Activated CD4-positive, alpha-beta memory T cell treated with anti-CD3 and anti-CD28 coated beads for 36 hours (primary cell): ENCODE results near the gene STK35. TPM values are rescaled to one million over a fixed set of nuclear protein-coding genes. Genes with fewer than 3 reads are reported as not detected.

ENCODE experiments used
- CTCF ChIA-PET: fragments of 350-600 bp; sonication (Branson Sonifier 250); formaldehyde crosslinking; loops from one replicate; lab custom pipeline; 2021; ENCODE audit warnings: antibody characterized with exemption, inconsistent platforms; lab: Charles Lee
- POLR2A ChIA-PET: fragments of 350-600 bp; sonication (Branson Sonifier 250); formaldehyde crosslinking; loops from one replicate; lab custom pipeline; 2021; ENCODE audit warnings: antibody characterized with exemption; lab: Charles Lee
- DNase-seq: peaks from one replicate; pipeline ENCODE4 v3.0.0-alpha.2; 2020
- H3K27ac Mint-ChIP-seq: one replicate; pipeline ENCODE4 v1.8.0; 2021; ENCODE audit warnings: mixed read lengths
- H3K27me3 Mint-ChIP-seq: one replicate; pipeline ENCODE4 v1.8.0; 2021; ENCODE audit warnings: mixed read lengths
- H3K36me3 Mint-ChIP-seq: one replicate; pipeline ENCODE4 v1.8.0; 2021; ENCODE audit warnings: mixed read lengths
- H3K4me1 Mint-ChIP-seq: one replicate; pipeline ENCODE4 v1.8.0; 2021; ENCODE audit warnings: low read depth, mixed read lengths
- H3K4me3 Mint-ChIP-seq: one replicate; pipeline ENCODE4 v1.8.0; 2021; ENCODE audit warnings: mild to moderate bottlenecking, mixed read lengths
- H3K9me3 Mint-ChIP-seq: one replicate; pipeline ENCODE4 v1.8.0; 2021; ENCODE audit warnings: mixed read lengths
- intact Hi-C: fragments of 100-400 bp; cut with micrococcal nuclease; formaldehyde crosslinking; loops from one replicate; pipeline ENCODE4 v1.15.1; 2023
- total RNA-seq, 2 experiments: library from RNA; stranded (reverse); gene quantifications; one replicate each; pipeline ENCODE4 v1.2.3, GENCODE V29; 2021

The STK35 gene
- total RNA-seq, 2 experiments from 2014 or later, result 18.0 to 18.1 TPM

GRCh38 chr20:2108987-2109386 lies 7.4 kb downstream of the STK35 start:
- intact Hi-C loops, result no loop called here
- no peaks in the 10 kb centered on the region for H3K9me3 Mint-ChIP-seq
- peaks cover 86% of the 10 kb centered on the region for H3K4me1 Mint-ChIP-seq
- DNase-seq, result no peak
- ChIA-PET CTCF (interaction anchor here (0.9 kb wide), 1 partner anchor 15 kb away, joined by 3 read pairs; no protein-coding TSS in a partner anchor), POLR2A (no interaction called here)
- no peak overlapping the region for H3K27ac Mint-ChIP-seq
- no peak overlapping the region for H3K4me3 Mint-ChIP-seq
- no peaks in the 10 kb centered on the region for H3K27me3 Mint-ChIP-seq
- peaks cover 33% of the 10 kb centered on the region for H3K36me3 Mint-ChIP-seq

- ChIA-PET CTCF (interaction anchor here (0.9 kb wide), 1 partner anchor 16 kb away, joined by 3 read pairs; no protein-coding TSS in a partner anchor), POLR2A (no interaction called here)
- peaks cover 86% of the 10 kb centered on the region for H3K4me1 Mint-ChIP-seq
- no peaks in the 10 kb centered on the region for H3K9me3 Mint-ChIP-seq
- H3K27ac Mint-ChIP-seq, result no peak overlapping the region
- peaks cover 34% of the 10 kb centered on the region for H3K36me3 Mint-ChIP-seq
- H3K4me3 Mint-ChIP-seq, result no peak overlapping the region
- intact Hi-C loops, result no loop called here
- H3K27me3 Mint-ChIP-seq, result no peaks in the 10 kb centered on the region
- DNase-seq, result no peak
Observed at GRCh38 chr20:2109425-2110210, 8.0 kb downstream of the STK35 start.

- Mint-ChIP-seq H3K4me1 (peaks cover 80% of the 10 kb centered on the region), H3K36me3 (peaks cover 40% of the 10 kb centered on the region), H3K27ac (no peak overlapping the region), H3K27me3 (no peaks in the 10 kb centered on the region), H3K4me3 (no peak overlapping the region), H3K9me3 (no peaks in the 10 kb centered on the region)
- intact Hi-C loops, result no loop called here
- DNase-seq, result no peak
- POLR2A ChIA-PET, result interaction anchor here (1.5 kb wide), 1 partner anchor 10 kb away, joined by 4 read pairs; no protein-coding TSS in a partner anchor
- CTCF ChIA-PET, result interaction anchor here (1.0 to 1.1 kb wide), 2 partner anchors 9 to 19 kb away, joined by 3 to 4 read pairs; no protein-coding TSS in a partner anchor
Observed at GRCh38 chr20:2112910-2113309, 11.3 kb downstream of the STK35 start.

GRCh38 chr20:2114127-2114959 lies 12.7 kb downstream of the STK35 start:
- no peak overlapping the region for H3K4me3 Mint-ChIP-seq
- H3K27me3 Mint-ChIP-seq, result no peaks in the 10 kb centered on the region
- H3K9me3 Mint-ChIP-seq, result no peaks in the 10 kb centered on the region
- peaks cover 43% of the 10 kb centered on the region for H3K36me3 Mint-ChIP-seq
- intact Hi-C loops, result no loop called here
- ChIA-PET POLR2A (interaction anchor here (0.8 to 1.0 kb wide), 2 partner anchors 11 kb away, joined by 3 to 4 read pairs; no protein-coding TSS in a partner anchor), CTCF (interaction anchor here (0.6 kb wide), 1 partner anchor 875 kb away, joined by 3 read pairs; no protein-coding TSS in a partner anchor)
- H3K4me1 Mint-ChIP-seq, result peaks cover 77% of the 10 kb centered on the region
- no peak for DNase-seq
- no peak overlapping the region for H3K27ac Mint-ChIP-seq

GRCh38 chr20:2114990-2115681 lies 13.5 kb downstream of the STK35 start:
- H3K27ac Mint-ChIP-seq, result no peak overlapping the region
- CTCF ChIA-PET, result no interaction called here
- H3K4me1 Mint-ChIP-seq, result peaks cover 78% of the 10 kb centered on the region
- H3K27me3 Mint-ChIP-seq, result no peaks in the 10 kb centered on the region
- H3K9me3 Mint-ChIP-seq, result no peaks in the 10 kb centered on the region
- DNase-seq, result no peak
- H3K36me3 Mint-ChIP-seq, result peaks cover 50% of the 10 kb centered on the region
- POLR2A ChIA-PET, result interaction anchor here (1.0 kb wide), 1 partner anchor 12 kb away, joined by 4 read pairs; no protein-coding TSS in a partner anchor
- H3K4me3 Mint-ChIP-seq, result no peak overlapping the region
- intact Hi-C loops, result no loop called here

- Mint-ChIP-seq H3K36me3 (peaks cover 47% of the 10 kb centered on the region), H3K4me3 (no peak overlapping the region), H3K27me3 (no peaks in the 10 kb centered on the region), H3K27ac (no peak overlapping the region), H3K9me3 (no peaks in the 10 kb centered on the region), H3K4me1 (peaks cover 81% of the 10 kb centered on the region)
- ChIA-PET CTCF (no interaction called here), POLR2A (no interaction called here)
- DNase-seq, result no peak
- intact Hi-C loops, result no loop called here
Observed at GRCh38 chr20:2116170-2116940, 14.7 kb downstream of the STK35 start.

GRCh38 chr20:2118783-2119182 lies 17.2 kb downstream of the STK35 start:
- intact Hi-C loops, result loop anchor here (1.0 kb wide), 1 partner anchor 16 kb away; no protein-coding TSS in a partner anchor
- no peaks in the 10 kb centered on the region for H3K9me3 Mint-ChIP-seq
- ChIA-PET POLR2A (no interaction called here), CTCF (interaction anchor here (1.0 to 2.3 kb wide), 2 partner anchors 54 to 89 kb away, joined by 3 to 9 read pairs; no protein-coding TSS in a partner anchor)
- peak overlapping the region; percentile 44 for H3K4me3 Mint-ChIP-seq
- peak; percentile 32 for DNase-seq
- H3K36me3 Mint-ChIP-seq, result peaks cover 45% of the 10 kb centered on the region
- H3K27ac Mint-ChIP-seq, result peak overlapping the region; percentile 91
- no peaks in the 10 kb centered on the region for H3K27me3 Mint-ChIP-seq
- H3K4me1 Mint-ChIP-seq, result peaks cover 68% of the 10 kb centered on the region

- intact Hi-C loops, result no loop called here
- DNase-seq, result no peak
- Mint-ChIP-seq H3K4me1 (peaks cover 66% of the 10 kb centered on the region), H3K9me3 (no peaks in the 10 kb centered on the region), H3K27me3 (no peaks in the 10 kb centered on the region), H3K36me3 (peaks cover 20% of the 10 kb centered on the region), H3K27ac (no peak overlapping the region), H3K4me3 (no peak overlapping the region)
- POLR2A ChIA-PET, result no interaction called here
- CTCF ChIA-PET, result interaction anchor here (0.7 to 2.6 kb wide), 2 partner anchors 20 to 30 kb away, joined by 3 to 10 read pairs; no protein-coding TSS in a partner anchor
Observed at GRCh38 chr20:2122936-2123335, 21.3 kb downstream of the STK35 start.

- ChIA-PET CTCF (interaction anchor here (1.2 to 2.6 kb wide), 2 partner anchors 31 to 116 kb away, joined by 3 to 10 read pairs; no protein-coding TSS in a partner anchor), POLR2A (no interaction called here)
- H3K9me3 Mint-ChIP-seq, result no peaks in the 10 kb centered on the region
- H3K4me1 Mint-ChIP-seq, result peaks cover 66% of the 10 kb centered on the region
- peaks cover 21% of the 10 kb centered on the region for H3K36me3 Mint-ChIP-seq
- H3K27me3 Mint-ChIP-seq, result no peaks in the 10 kb centered on the region
- no peak overlapping the region for H3K27ac Mint-ChIP-seq
- H3K4me3 Mint-ChIP-seq, result no peak overlapping the region
- intact Hi-C loops, result no loop called here
- no peak for DNase-seq
Observed at GRCh38 chr20:2123720-2124119, 22.1 kb downstream of the STK35 start.

GRCh38 chr20:2124564-2125213 lies 23.1 kb downstream of the STK35 start:
- no peaks in the 10 kb centered on the region for H3K27me3 Mint-ChIP-seq
- CTCF ChIA-PET, result interaction anchor here (1.2 to 2.6 kb wide), 2 partner anchors 32 to 117 kb away, joined by 3 to 10 read pairs; no protein-coding TSS in a partner anchor

More at GRCh38 chr20:2124564-2125213, 23.1 kb downstream of the STK35 start:
- POLR2A ChIA-PET, result interaction anchor here (1.2 kb wide), 1 partner anchor 10 kb away, joined by 3 read pairs; no protein-coding TSS in a partner anchor
- peaks cover 14% of the 10 kb centered on the region for H3K36me3 Mint-ChIP-seq
- no peak for DNase-seq
- H3K9me3 Mint-ChIP-seq, result no peaks in the 10 kb centered on the region
- H3K4me1 Mint-ChIP-seq, result peaks cover 62% of the 10 kb centered on the region
- H3K27ac Mint-ChIP-seq, result no peak overlapping the region
- intact Hi-C loops, result no loop called here
- no peak overlapping the region for H3K4me3 Mint-ChIP-seq
